HepG2 (cell line): Measurements from ENCODE around the gene VAMP4. TPM values are rescaled to one million over a fixed set of nuclear protein-coding genes. Genes with fewer than 3 reads are reported as not detected.

Experiments used
- EHMT2 ChIP-seq: fragments of 200-600 bp; sonication (generic); IDR thresholded peaks from 2 replicates; pipeline ENCODE4 v1.7.0; 2017; ENCODE audit warnings: antibody characterized with exemption, low read depth, low read length, borderline replicate concordance
- FOXK1 ChIP-seq: sonication (generic); formaldehyde crosslinking; IDR thresholded peaks from 2 replicates; pipeline ENCODE4 v1.4.0; 2020; ENCODE audit warnings: low read depth, missing genetic modification reagents, borderline replicate concordance
- GPBP1L1 ChIP-seq: sonication (generic); formaldehyde crosslinking; IDR thresholded peaks from 2 replicates; pipeline ENCODE4 v1.5.0; 2020; ENCODE audit warnings: mild to moderate bottlenecking, missing genetic modification reagents
- MXD3 ChIP-seq: IDR thresholded peaks from 2 replicates; pipeline ENCODE4 v1.6.1; 2016; ENCODE audit warnings: mild to moderate bottlenecking, missing biosample characterization, missing genetic modification reagents
- NCOA1 ChIP-seq: sonication (generic); formaldehyde crosslinking; IDR thresholded peaks from 2 replicates; pipeline ENCODE4 v1.9.0; 2021; ENCODE audit warnings: missing genetic modification reagents
- NFRKB ChIP-seq: fragments of 450-650 bp; IDR thresholded peaks from 2 replicates; pipeline ENCODE4 v1.6.1; 2017
- POGK ChIP-seq: sonication (generic); formaldehyde crosslinking; conservative IDR thresholded peaks from 2 replicates; pipeline ENCODE4 v1.8.0; 2022; ENCODE audit warnings: mild to moderate bottlenecking, moderate library complexity, missing genetic modification reagents
- PPARG ChIP-seq: conservative IDR thresholded peaks from 2 replicates; pipeline ENCODE4 v1.6.1; 2016; ENCODE audit warnings: missing biosample characterization, missing genetic modification reagents
- PRDM10 ChIP-seq: sonication (generic); formaldehyde crosslinking; IDR thresholded peaks from 2 replicates; pipeline ENCODE4 v1.4.0; 2020; ENCODE audit warnings: low read depth, missing genetic modification reagents
- TAF1 ChIP-seq: sonication (generic); formaldehyde crosslinking; IDR thresholded peaks from 2 replicates; pipeline ENCODE4 v1.4.0; 2020; ENCODE audit warnings: missing genetic modification reagents
- TBX2 ChIP-seq: sonication (generic); formaldehyde crosslinking; IDR thresholded peaks from 2 replicates; pipeline ENCODE4 v1.5.0; 2020; ENCODE audit warnings: missing genetic modification reagents, mild to moderate bottlenecking, borderline replicate concordance
- ZBTB2 ChIP-seq: sonication (generic); formaldehyde crosslinking; IDR thresholded peaks from 2 replicates; pipeline ENCODE4 v1.8.0; 2022; ENCODE audit warnings: low read depth, missing genetic modification reagents
- ZBTB3 ChIP-seq: sonication (generic); formaldehyde crosslinking; IDR thresholded peaks from 2 replicates; pipeline ENCODE4 v1.4.0; 2020; ENCODE audit warnings: low read depth, mild to moderate bottlenecking, moderate library complexity, missing genetic modification reagents, borderline replicate concordance
- ZGPAT ChIP-seq: IDR thresholded peaks from 2 replicates; pipeline ENCODE4 v1.6.1; 2016; ENCODE audit warnings: mild to moderate bottlenecking
- ZNF414 ChIP-seq: sonication (generic); formaldehyde crosslinking; IDR thresholded peaks from 2 replicates; pipeline ENCODE4 v1.5.0; 2020; ENCODE audit warnings: missing genetic modification reagents
- ZNF761 ChIP-seq: sonication (generic); formaldehyde crosslinking; conservative IDR thresholded peaks from 2 replicates; pipeline ENCODE4 v1.4.0; 2020; ENCODE audit warnings: mild to moderate bottlenecking, missing genetic modification reagents
- ZSCAN31 ChIP-seq: sonication (generic); formaldehyde crosslinking; IDR thresholded peaks from 2 replicates; pipeline ENCODE4 v1.5.0; 2020; ENCODE audit warnings: low read depth, mild to moderate bottlenecking, missing genetic modification reagents
- polyA plus RNA-seq, 8 experiments: library from polyadenylated mRNA; depleted of rRNA in 3 of 8; stranded (reverse) in 7 of 8; unstranded in 1 of 8; fragments of >200 nt; fragmentation: Illumina TruSeq in 4 of 8; extraction: Trizol in 4 of 8; gene quantifications; 2 replicates each; pipeline versions ENCODE4 v1.2.1 to v1.2.3, GENCODE V29; 2011 to 2016; ENCODE audit warnings: low read depth in 4 of 8, missing spikeins in 1 of 8, mixed read lengths in 1 of 8; ENCODE audit not compliant: insufficient read depth in 1 of 8
- total RNA-seq, 5 experiments: library from RNA; depleted of rRNA; stranded (reverse); fragments of >200 nt; fragmentation: Illumina TruSeq; extraction: Trizol; gene quantifications; 2 replicates each; pipeline ENCODE4 v1.2.3, GENCODE V29; 2016; ENCODE audit warnings: low read depth in 1 of 5

VAMP4 gene
- total and polyA plus RNA-seq, 2 of the 13 experiments (the other 11 are each of a cell fraction or from before 2014, with no cell fraction given): 1.4 to 2.0 TPM

GRCh38 chr1:171781176-171781875 is 39.5 kb upstream of the VAMP4 start, which contains the start of gene METTL13 (continued):
- TF ChIP-seq GPBP1L1 (CRISPR knock-in tag) (no peak), ZBTB2 (CRISPR knock-in tag) (peak; percentile 76), EHMT2 (no peak), ZNF761 (CRISPR knock-in tag) (peak; percentile 55; the same call in 1 of the 2 replicates), ZBTB3 (CRISPR knock-in tag) (no peak), ZGPAT (CRISPR knock-in tag) (peak; percentile 68; the same call in 1 of the 2 replicates), FOXK1 (CRISPR knock-in tag) (peak; percentile 81), MXD3 (CRISPR knock-in tag) (peak; percentile 39; the same call in 1 of the 2 replicates), PRDM10 (CRISPR knock-in tag) (peak; percentile 61; the same call in 1 of the 2 replicates), ZSCAN31 (CRISPR knock-in tag) (no peak), NCOA1 (CRISPR knock-in tag) (no peak), TAF1 (CRISPR knock-in tag) (peak; percentile 86), NFRKB (no peak), ZNF414 (no peak), PPARG (no peak; the same call in 1 of the 2 replicates), TBX2 (CRISPR knock-in tag) (peak; percentile 90), POGK (CRISPR knock-in tag) (peak; percentile 80)
